ENCODE data around the gene FCRL2. TPM values are rescaled to one million over a fixed set of nuclear protein-coding genes. Genes with fewer than 3 reads are reported as not detected.

The FCRL2 gene
- total RNA-seq, 1 donor: not detected

- no peaks in the 10 kb centered on the region for H3K9me3 ChIP-seq (ENCODE audit: low read depth, low read length)
- H3K27ac ChIP-seq (ENCODE audit: low read depth, low read length): no peak overlapping the region
- TF ChIP-seq, protein P1, sequence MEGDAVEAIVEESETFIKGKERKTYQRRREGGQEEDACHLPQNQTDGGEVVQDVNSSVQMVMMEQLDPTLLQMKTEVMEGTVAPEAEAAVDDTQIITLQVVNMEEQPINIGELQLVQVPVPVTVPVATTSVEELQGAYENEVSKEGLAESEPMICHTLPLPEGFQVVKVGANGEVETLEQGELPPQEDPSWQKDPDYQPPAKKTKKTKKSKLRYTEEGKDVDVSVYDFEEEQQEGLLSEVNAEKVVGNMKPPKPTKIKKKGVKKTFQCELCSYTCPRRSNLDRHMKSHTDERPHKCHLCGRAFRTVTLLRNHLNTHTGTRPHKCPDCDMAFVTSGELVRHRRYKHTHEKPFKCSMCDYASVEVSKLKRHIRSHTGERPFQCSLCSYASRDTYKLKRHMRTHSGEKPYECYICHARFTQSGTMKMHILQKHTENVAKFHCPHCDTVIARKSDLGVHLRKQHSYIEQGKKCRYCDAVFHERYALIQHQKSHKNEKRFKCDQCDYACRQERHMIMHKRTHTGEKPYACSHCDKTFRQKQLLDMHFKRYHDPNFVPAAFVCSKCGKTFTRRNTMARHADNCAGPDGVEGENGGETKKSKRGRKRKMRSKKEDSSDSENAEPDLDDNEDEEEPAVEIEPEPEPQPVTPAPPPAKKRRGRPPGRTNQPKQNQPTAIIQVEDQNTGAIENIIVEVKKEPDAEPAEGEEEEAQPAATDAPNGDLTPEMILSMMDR (IDR thresholded peaks at IDR 0.05; ENCODE audit: extremely low read depth, low read depth, low read length): no peak
- H3K4me1 ChIP-seq (ENCODE audit: insufficient read depth, low read length): no peaks in the 10 kb centered on the region
- H3K36me3 ChIP-seq (ENCODE audit: insufficient read depth, low read length): no peaks in the 10 kb centered on the region
- no peak overlapping the region for H3K4me2 ChIP-seq (ENCODE audit: insufficient read depth, low read length)
- no peaks in the 10 kb centered on the region for H4K20me1 ChIP-seq (ENCODE audit: insufficient read depth, low read length)
- H3K79me2 ChIP-seq (ENCODE audit: insufficient read depth, low read length): no peaks in the 10 kb centered on the region
- H3K4me3 ChIP-seq (ENCODE audit: insufficient read depth, low read length): no peak overlapping the region
- no peaks in the 10 kb centered on the region for H3K27me3 ChIP-seq (ENCODE audit: insufficient read depth, low read length)
- H2AFZ ChIP-seq (ENCODE audit: low read length): no peak overlapping the region
- DNase-seq (ENCODE audit: insufficient read length, low spot score, missing footprints): no peak
Measured at GRCh38 chr1:157798211-157798610, 21.3 kb upstream of the FCRL2 start.

DNA sequence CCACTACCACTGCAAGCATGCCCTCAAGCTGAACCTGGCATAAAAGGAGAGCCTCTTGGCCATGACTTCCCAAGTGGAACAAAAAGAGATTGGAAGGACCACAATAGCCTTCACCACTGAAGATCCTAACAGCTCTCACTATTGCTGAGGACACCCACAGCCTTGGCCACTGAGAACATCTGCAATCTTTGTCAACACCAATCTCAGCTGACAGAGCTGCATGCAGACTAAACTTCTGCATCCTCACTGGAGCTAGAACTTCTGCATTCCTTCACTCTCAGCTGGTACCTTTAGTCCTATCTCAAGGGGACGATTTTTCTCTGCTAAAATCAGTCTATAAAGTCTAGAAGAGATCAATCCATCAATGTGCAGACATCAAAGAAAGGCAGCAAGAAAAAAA, 8.3 kb upstream of the FCRL2 start:
- DNase-seq (ENCODE audit: insufficient read length, low spot score, missing footprints): no peak

DNA sequence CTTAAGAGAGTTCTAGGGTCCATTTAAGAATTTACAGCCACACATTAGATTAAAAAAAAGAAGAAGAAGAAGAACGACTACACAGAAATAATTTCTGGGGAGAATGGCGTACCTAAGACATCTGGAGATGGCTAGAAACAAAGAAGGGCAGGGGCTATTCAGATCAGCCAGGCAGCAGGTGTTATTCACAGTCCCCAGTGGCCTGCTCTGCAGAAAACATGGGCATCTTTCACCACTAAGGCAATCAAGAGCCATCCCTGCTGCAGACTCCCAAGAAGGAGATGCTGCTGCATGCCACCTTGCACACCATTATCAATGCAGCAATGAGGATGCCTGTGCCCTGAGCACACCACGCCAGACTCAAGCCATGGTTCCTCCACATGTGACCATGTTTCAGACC, 7.9 kb upstream of the FCRL2 start:
- Histone ChIP-seq H3K9me3 (ENCODE audit: low read depth, low read length) (no peaks in the 10 kb centered on the region), H3K4me3 (ENCODE audit: insufficient read depth, low read length) (no peak overlapping the region), H3K27ac (ENCODE audit: low read depth, low read length) (no peak overlapping the region), H3K4me1 (ENCODE audit: insufficient read depth, low read length) (no peaks in the 10 kb centered on the region), H3K36me3 (ENCODE audit: insufficient read depth, low read length) (no peaks in the 10 kb centered on the region), H3K27me3 (ENCODE audit: insufficient read depth, low read length) (no peaks in the 10 kb centered on the region), H3K4me2 (ENCODE audit: insufficient read depth, low read length) (no peak overlapping the region), H2AFZ (ENCODE audit: low read length) (no peak overlapping the region), H4K20me1 (ENCODE audit: insufficient read depth, low read length) (no peaks in the 10 kb centered on the region), H3K79me2 (ENCODE audit: insufficient read depth, low read length) (no peaks in the 10 kb centered on the region)
- TF ChIP-seq, protein P1 (IDR thresholded peaks at IDR 0.05; ENCODE audit: extremely low read depth, low read depth, low read length): no peak
- no peak for DNase-seq (ENCODE audit: insufficient read length, low spot score, missing footprints)

More for the DNA sequence above, 8.3 kb upstream of the FCRL2 start:
- Histone ChIP-seq H3K79me2 (ENCODE audit: insufficient read depth, low read length) (no peaks in the 10 kb centered on the region), H3K4me1 (ENCODE audit: insufficient read depth, low read length) (no peaks in the 10 kb centered on the region), H3K9me3 (ENCODE audit: low read depth, low read length) (no peaks in the 10 kb centered on the region), H3K4me3 (ENCODE audit: insufficient read depth, low read length) (no peak overlapping the region), H2AFZ (ENCODE audit: low read length) (no peak overlapping the region), H3K4me2 (ENCODE audit: insufficient read depth, low read length) (no peak overlapping the region), H4K20me1 (ENCODE audit: insufficient read depth, low read length) (no peaks in the 10 kb centered on the region), H3K36me3 (ENCODE audit: insufficient read depth, low read length) (no peaks in the 10 kb centered on the region), H3K27ac (ENCODE audit: low read depth, low read length) (no peak overlapping the region), H3K27me3 (ENCODE audit: insufficient read depth, low read length) (no peaks in the 10 kb centered on the region)
- TF ChIP-seq, protein P1 (IDR thresholded peaks at IDR 0.05; ENCODE audit: extremely low read depth, low read depth, low read length): no peak

DNA sequence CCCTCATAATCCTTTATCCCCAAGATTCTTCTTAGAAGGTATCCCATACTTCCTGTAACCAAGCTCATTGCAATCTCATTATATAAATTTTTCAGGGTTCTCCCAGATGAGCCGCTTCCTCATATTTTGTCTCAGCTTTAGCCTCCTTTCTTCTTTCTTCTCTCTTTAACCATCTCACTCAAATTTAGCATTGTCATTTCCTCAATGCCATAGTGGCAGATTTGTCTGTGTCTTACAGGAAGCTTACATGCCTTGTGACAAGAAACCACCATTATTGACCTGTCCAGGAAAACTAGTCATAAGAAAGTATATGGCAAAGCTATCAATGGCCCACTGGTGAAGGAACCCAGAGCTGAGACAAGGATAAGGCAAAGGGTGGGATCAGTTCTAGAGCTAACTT, 6.0 kb upstream of the FCRL2 start:
- TF ChIP-seq, protein P1 (IDR thresholded peaks at IDR 0.05; ENCODE audit: extremely low read depth, low read depth, low read length): no peak
- Histone ChIP-seq H3K4me2 (ENCODE audit: insufficient read depth, low read length) (no peak overlapping the region), H3K4me3 (ENCODE audit: insufficient read depth, low read length) (no peak overlapping the region), H3K79me2 (ENCODE audit: insufficient read depth, low read length) (no peaks in the 10 kb centered on the region), H3K9me3 (ENCODE audit: low read depth, low read length) (no peaks in the 10 kb centered on the region), H3K4me1 (ENCODE audit: insufficient read depth, low read length) (no peaks in the 10 kb centered on the region), H4K20me1 (ENCODE audit: insufficient read depth, low read length) (no peaks in the 10 kb centered on the region), H3K27me3 (ENCODE audit: insufficient read depth, low read length) (no peaks in the 10 kb centered on the region), H2AFZ (ENCODE audit: low read length) (no peak overlapping the region), H3K36me3 (ENCODE audit: insufficient read depth, low read length) (no peaks in the 10 kb centered on the region), H3K27ac (ENCODE audit: low read depth, low read length) (no peak overlapping the region)
- DNase-seq (ENCODE audit: insufficient read length, low spot score, missing footprints): no peak

All from osteoblast (primary cell).